Liver (tissue), 9 donors: ENCODE data around the gene CSNK1A1L. TPM values are rescaled to one million over a fixed set of nuclear protein-coding genes. Genes with fewer than 3 reads are reported as not detected.

ENCODE experiments used
- DNase-seq: peaks from one replicate; pipeline ENCODE4 v3.0.0-alpha.2; 2017; ENCODE audit warnings: low spot score
- H3K27ac ChIP-seq, 2 donors: one replicate each; pipeline ENCODE4 v1.7.0; 2013; ENCODE audit warnings: inconsistent platforms in 2 of 2, low read length in 2 of 2, control low read depth in 1 of 2, low read depth in 1 of 2, mild to moderate bottlenecking in 1 of 2
- H3K27me3 ChIP-seq, 4 donors: one replicate each; pipeline versions ENCODE4 v1.6.1 to v1.7.0; 2013; ENCODE audit warnings: low read length in 3 of 4, inconsistent platforms in 1 of 4, mild to moderate bottlenecking in 1 of 4, moderate library complexity in 1 of 4; ENCODE audit not compliant: control insufficient read depth in 4 of 4, insufficient read depth in 4 of 4
- H3K36me3 ChIP-seq, 4 donors: one replicate each; pipeline versions ENCODE4 v1.6.1 to v1.7.0; 2013; ENCODE audit warnings: low read length in 3 of 4, mild to moderate bottlenecking in 3 of 4, low read depth in 1 of 4, moderate library complexity in 1 of 4; ENCODE audit not compliant: control insufficient read depth in 4 of 4, insufficient read depth in 3 of 4
- H3K4me1 ChIP-seq, 4 donors: one replicate each; pipeline versions ENCODE4 v1.6.1 to v1.7.0; 2013; ENCODE audit warnings: low read length in 3 of 4, mild to moderate bottlenecking in 3 of 4, moderate library complexity in 1 of 4; ENCODE audit not compliant: control insufficient read depth in 4 of 4, insufficient read depth in 4 of 4
- H3K4me3 ChIP-seq, 3 donors: one replicate each; pipeline versions ENCODE4 v1.6.1 to v1.7.0; 2013; ENCODE audit warnings: low read length in 3 of 3, control low read depth in 1 of 3, low read depth in 1 of 3, mild to moderate bottlenecking in 1 of 3
- H3K9ac ChIP-seq, 2 donors: one replicate each; pipeline ENCODE4 v1.7.0; 2013; ENCODE audit warnings: low read length in 2 of 2, mild to moderate bottlenecking in 2 of 2, moderate library complexity in 2 of 2, control low read depth in 1 of 2, low read depth in 1 of 2
- H3K9me3 ChIP-seq, 4 donors: one replicate each; pipeline versions ENCODE4 v1.6.1 to v1.7.0; 2013; ENCODE audit warnings: low read length in 3 of 4; ENCODE audit not compliant: control insufficient read depth in 4 of 4
- ATF3 ChIP-seq: IDR thresholded peaks from 2 replicates; pipeline ENCODE4 v1.6.1; 2016; ENCODE audit warnings: antibody characterized with exemption
- CTCF ChIP-seq: fragments of 150-350 bp; IDR thresholded peaks from 2 replicates; pipeline ENCODE4 v1.5.1; 2017; ENCODE audit warnings: improper control_type of control experiment, low read depth, low read length; ENCODE audit not compliant: missing input control
- EGR1 ChIP-seq, 2 donors: IDR thresholded peaks; 2 replicates each; pipeline ENCODE4 v1.6.1; 2016 to 2018; ENCODE audit warnings: antibody characterized with exemption in 2 of 2, low read depth in 2 of 2
- FOXA1 ChIP-seq: IDR thresholded peaks from 2 replicates; pipeline ENCODE4 v1.6.1; 2016; ENCODE audit warnings: antibody characterized with exemption
- FOXA2 ChIP-seq: IDR thresholded peaks from 2 replicates; pipeline ENCODE4 v1.6.1; 2016; ENCODE audit warnings: antibody characterized with exemption
- GABPA ChIP-seq, 2 donors: IDR thresholded peaks in 1 of 2; conservative IDR thresholded peaks in 1 of 2; 2 replicates each; pipeline ENCODE4 v1.6.1; 2016; ENCODE audit warnings: antibody characterized with exemption in 2 of 2, mild to moderate bottlenecking in 1 of 2, moderate library complexity in 1 of 2
- HNF4G ChIP-seq: IDR thresholded peaks from 2 replicates; pipeline ENCODE4 v1.6.1; 2016; ENCODE audit warnings: antibody characterized with exemption
- JUND ChIP-seq, 2 donors: IDR thresholded peaks; 2 replicates each; pipeline ENCODE4 v1.6.1; 2016; ENCODE audit warnings: antibody characterized with exemption in 2 of 2
- MAX ChIP-seq: IDR thresholded peaks from 2 replicates; pipeline ENCODE4 v1.6.1; 2016; ENCODE audit warnings: antibody characterized with exemption
- NR2F2 ChIP-seq: IDR thresholded peaks from 2 replicates; pipeline ENCODE4 v1.6.1; 2016; ENCODE audit warnings: antibody characterized with exemption
- REST ChIP-seq: IDR thresholded peaks from 2 replicates; pipeline ENCODE4 v1.6.1; 2016; ENCODE audit warnings: antibody characterized with exemption, mild to moderate bottlenecking
- SP1 ChIP-seq: IDR thresholded peaks from 2 replicates; pipeline ENCODE4 v1.6.1; 2018; ENCODE audit warnings: antibody characterized with exemption, mild to moderate bottlenecking
- TAF1 ChIP-seq: conservative IDR thresholded peaks from 2 replicates; pipeline ENCODE4 v1.6.1; 2016; ENCODE audit warnings: antibody characterized with exemption, mild to moderate bottlenecking
- YY1 ChIP-seq: IDR thresholded peaks from 2 replicates; pipeline ENCODE4 v1.6.1; 2016; ENCODE audit warnings: antibody characterized with exemption, mild to moderate bottlenecking
- ZBTB33 ChIP-seq: IDR thresholded peaks from 2 replicates; pipeline ENCODE4 v1.6.1; 2016; ENCODE audit warnings: antibody characterized with exemption
- WGBS: extraction: QIAGEN DNeasy Blood & Tissue Kit; methylation state at CpG from one replicate; pipeline ENCODE4 v1.1.7; 2013; 5-methylcytosine and 5-hydroxymethylcytosine counted together
- polyA plus RNA-seq, 2 donors: library from polyadenylated mRNA; stranded (reverse) in 1 of 2; unstranded in 1 of 2; fragments of 200-250 nt in 1 of 2; fragments of >200 nt in 1 of 2; fragmentation: Nextera tagmentation in 1 of 2; extraction: Ambion mirVana in 1 of 2; gene quantifications; one replicate each; pipeline versions ENCODE4 v1.2.1 to v1.2.3, GENCODE V29; 2013 to 2015
- total RNA-seq, 2 donors: library from RNA; depleted of rRNA; stranded (reverse); fragments of >200 nt; gene quantifications; one replicate each; pipeline ENCODE4 v1.2.3, GENCODE V29; 2014
- donor health status: healthy.
- donor health status: healthy.
- donor health status: healthy.
- donor health status: healthy.
- donor health status: healthy.

CSNK1A1L gene
- total RNA-seq (not detected), polyA plus RNA-seq (not detected)

- H3K27me3 ChIP-seq, result peaks cover 0 to 2% (median 0%) of the 10 kb centered on the region in 4 donors
- WGBS, result 89% methylated on average over 26 of the region's 26 CpGs
- DNase-seq, result no peak
- H3K36me3 ChIP-seq, result no peaks in the 10 kb centered on the region
- no peak within 1 kb of the TSS for H3K9ac ChIP-seq
- TF ChIP-seq SP1, result no peak
- TF ChIP-seq HNF4G, result no peak
- no peak for TF ChIP-seq ATF3
- H3K4me1 ChIP-seq, result no peaks in the 10 kb centered on the region
- peaks cover 0 to 3% (median 1%) of the 10 kb centered on the region in 4 donors for H3K9me3 ChIP-seq
- H3K27ac ChIP-seq, result no peak within 1 kb of the TSS
- H3K4me3 ChIP-seq, result no peak within 1 kb of the TSS
Observed at GRCh38 chr13:37105251-37105714, at the start of gene CSNK1A1L. Gene CSNK1A1L, minus strand, starts transcription at chr13:37105664. Its CDS starts 408 bp downstream, at chr13:37105256.

GRCh38 chr13:37149380-37149779, 43.9 kb upstream of the CSNK1A1L start:
- Histone ChIP-seq H3K9ac (no peak overlapping the region), H3K27ac (no peak overlapping the region), H3K9me3 (peaks cover 0 to 2% (median 0%) of the 10 kb centered on the region in 4 donors), H3K4me3 (no peak overlapping the region), H3K27me3 (no peaks in the 10 kb centered on the region), H3K36me3 (no peaks in the 10 kb centered on the region), H3K4me1 (no peaks in the 10 kb centered on the region)
- TF ChIP-seq GABPA (IDR thresholded peaks at IDR 0.05 in 1 of 2, conservative IDR thresholded peaks at IDR 0.05 in 1 of 2) (no peak), NR2F2 (no peak), TAF1 (no peak), FOXA1 (no peak), CTCF (no peak), FOXA2 (no peak)
- no peak for DNase-seq
- WGBS, result 48% methylated on average over 3 of the region's 3 CpGs

GRCh38 chr13:37148501-37148900, 43.0 kb upstream of the CSNK1A1L start:
- DNase-seq, result no peak
- Histone ChIP-seq H3K4me1 (no peaks in the 10 kb centered on the region), H3K9ac (no peak overlapping the region), H3K9me3 (peaks cover 0 to 2% (median 0%) of the 10 kb centered on the region in 4 donors), H3K27me3 (no peaks in the 10 kb centered on the region), H3K4me3 (no peak overlapping the region), H3K36me3 (no peaks in the 10 kb centered on the region), H3K27ac (no peak overlapping the region)
- WGBS, result 58% methylated on average over 2 of the region's 2 CpGs
- TF ChIP-seq GABPA (IDR thresholded peaks at IDR 0.05 in 1 of 2, conservative IDR thresholded peaks at IDR 0.05 in 1 of 2) (no peak), JUND (IDR thresholded peaks at IDR 0.05) (no peak), ZBTB33 (no peak), FOXA1 (no peak), ATF3 (no peak), FOXA2 (no peak), MAX (no peak), YY1 (no peak), REST (no peak), EGR1 (IDR thresholded peaks at IDR 0.05; ENCODE audit: low read depth in 2 of 2) (no peak), CTCF (no peak)
